ENCODE measurements around the gene FCRL6. TPM values are rescaled to one million over a fixed set of nuclear protein-coding genes. Genes with fewer than 3 reads are reported as not detected.

FCRL6 gene
- total and polyA plus RNA-seq, 2 of the 13 experiments (the other 11 are each of a cell fraction or from before 2014, with no cell fraction given) = not detected

DNA sequence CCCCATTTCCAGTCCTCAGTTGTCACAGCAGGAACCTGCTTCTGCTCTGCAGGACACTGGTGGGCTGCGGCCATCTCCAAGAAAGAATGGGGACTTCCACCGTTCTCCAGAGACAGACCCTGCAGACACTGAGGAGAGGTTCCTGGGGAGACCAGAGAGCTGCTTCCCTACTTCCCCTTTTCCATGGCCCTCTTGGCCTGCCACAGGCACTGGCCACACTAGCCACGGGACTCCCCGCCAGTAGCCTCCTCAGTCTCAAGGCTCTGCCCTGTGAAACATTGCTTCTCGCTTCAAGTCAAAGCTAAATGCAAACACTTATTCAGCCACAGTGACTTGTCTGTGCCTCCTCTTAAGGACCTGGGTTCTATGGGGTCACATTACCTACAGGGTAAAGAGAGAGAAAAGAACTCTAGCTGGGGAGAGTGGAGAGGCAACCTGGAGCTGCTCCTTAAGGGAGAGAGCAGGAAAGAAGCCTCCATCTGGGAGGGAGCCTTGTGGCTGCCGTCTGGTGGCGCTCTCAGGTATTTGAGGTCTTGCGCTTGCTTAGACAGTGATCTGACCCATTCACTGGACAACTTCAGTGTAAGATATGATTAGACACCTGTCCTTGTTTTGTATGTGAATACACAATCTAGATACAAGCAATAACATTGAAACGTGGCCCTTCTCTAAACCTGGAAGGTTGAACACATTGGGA lies 19.2 kb downstream of the FCRL6 start:
- FAIRE-seq (no peak), DNase-seq (ENCODE audit: low spot score) (no peak), ATAC-seq (no peak)
- in situ Hi-C loops (cut with HindIII; ENCODE audit: extremely low pct_ligation_motif_present, low pct_unique_long_range_greater_than_20kb) (no loop called here), intact Hi-C loops (cut with micrococcal nuclease; ENCODE audit: unreplicated experiment) (no loop called here)
- Histone ChIP-seq H3K36me3 (replicated peaks in 1 of 2; ENCODE audit: control insufficient read depth in 1 of 2, insufficient read depth in 2 of 2, low read length in 2 of 2) (no peaks in the 10 kb centered on the region), H2AFZ (ENCODE audit: low read length) (no peak overlapping the region), H3K9ac (ENCODE audit: insufficient read depth, low read depth, low read length) (no peak overlapping the region), H3K27me3 (ENCODE audit: control insufficient read depth in 1 of 2, insufficient read depth in 2 of 2, low read length in 2 of 2) (peaks cover 0 to 2% of the 10 kb centered on the region in 2 experiments; a peak in 3 of 5 replicates), H3K79me2 (ENCODE audit: insufficient read depth, low read length) (no peaks in the 10 kb centered on the region), H4K20me1 (ENCODE audit: insufficient read depth, low read length) (no peaks in the 10 kb centered on the region), H3K4me1 (ENCODE audit: insufficient read depth, low read length) (peaks cover 12% of the 10 kb centered on the region), H3K9me3 (ENCODE audit: low read length) (no peaks in the 10 kb centered on the region), H3K4me3 (replicated peaks in 1 of 3; ENCODE audit: insufficient read depth in 1 of 3, low read depth in 2 of 3, low read length in 3 of 3) (no peak overlapping the region), H3K27ac (ENCODE audit: extremely low read length, insufficient read depth, low read length) (no peak overlapping the region), H3K4me2 (ENCODE audit: low read depth, low read length) (no peak overlapping the region)
- POLR2A ChIA-PET = no interaction called here
- WGBS (ENCODE audit: low lambda C conversion rate) = 55% methylated on average over 9 of the region's 9 CpGs
- BruUV-seq (replicated peaks) = no TSS peak
- CTCF ChIA-PET (ENCODE audit: low intra/inter-chr PET ratio, low total read pairs) = no interaction called here
- TF ChIP-seq, protein P1, sequence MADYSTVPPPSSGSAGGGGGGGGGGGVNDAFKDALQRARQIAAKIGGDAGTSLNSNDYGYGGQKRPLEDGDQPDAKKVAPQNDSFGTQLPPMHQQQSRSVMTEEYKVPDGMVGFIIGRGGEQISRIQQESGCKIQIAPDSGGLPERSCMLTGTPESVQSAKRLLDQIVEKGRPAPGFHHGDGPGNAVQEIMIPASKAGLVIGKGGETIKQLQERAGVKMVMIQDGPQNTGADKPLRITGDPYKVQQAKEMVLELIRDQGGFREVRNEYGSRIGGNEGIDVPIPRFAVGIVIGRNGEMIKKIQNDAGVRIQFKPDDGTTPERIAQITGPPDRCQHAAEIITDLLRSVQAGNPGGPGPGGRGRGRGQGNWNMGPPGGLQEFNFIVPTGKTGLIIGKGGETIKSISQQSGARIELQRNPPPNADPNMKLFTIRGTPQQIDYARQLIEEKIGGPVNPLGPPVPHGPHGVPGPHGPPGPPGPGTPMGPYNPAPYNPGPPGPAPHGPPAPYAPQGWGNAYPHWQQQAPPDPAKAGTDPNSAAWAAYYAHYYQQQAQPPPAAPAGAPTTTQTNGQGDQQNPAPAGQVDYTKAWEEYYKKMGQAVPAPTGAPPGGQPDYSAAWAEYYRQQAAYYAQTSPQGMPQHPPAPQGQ (CRISPR knock-in tag; IDR thresholded peaks at IDR 0.05; ENCODE audit: borderline replicate concordance) = no peak
- no peak for TF ChIP-seq MTA1 (CRISPR knock-in tag; IDR thresholded peaks at IDR 0.05; ENCODE audit: borderline replicate concordance)
- no peak for TF ChIP-seq HOXA3 (CRISPR knock-in tag; IDR thresholded peaks at IDR 0.05)
- TF ChIP-seq ZSCAN22 (CRISPR knock-in tag; IDR thresholded peaks at IDR 0.05) = no peak
- TF ChIP-seq, protein P2, sequence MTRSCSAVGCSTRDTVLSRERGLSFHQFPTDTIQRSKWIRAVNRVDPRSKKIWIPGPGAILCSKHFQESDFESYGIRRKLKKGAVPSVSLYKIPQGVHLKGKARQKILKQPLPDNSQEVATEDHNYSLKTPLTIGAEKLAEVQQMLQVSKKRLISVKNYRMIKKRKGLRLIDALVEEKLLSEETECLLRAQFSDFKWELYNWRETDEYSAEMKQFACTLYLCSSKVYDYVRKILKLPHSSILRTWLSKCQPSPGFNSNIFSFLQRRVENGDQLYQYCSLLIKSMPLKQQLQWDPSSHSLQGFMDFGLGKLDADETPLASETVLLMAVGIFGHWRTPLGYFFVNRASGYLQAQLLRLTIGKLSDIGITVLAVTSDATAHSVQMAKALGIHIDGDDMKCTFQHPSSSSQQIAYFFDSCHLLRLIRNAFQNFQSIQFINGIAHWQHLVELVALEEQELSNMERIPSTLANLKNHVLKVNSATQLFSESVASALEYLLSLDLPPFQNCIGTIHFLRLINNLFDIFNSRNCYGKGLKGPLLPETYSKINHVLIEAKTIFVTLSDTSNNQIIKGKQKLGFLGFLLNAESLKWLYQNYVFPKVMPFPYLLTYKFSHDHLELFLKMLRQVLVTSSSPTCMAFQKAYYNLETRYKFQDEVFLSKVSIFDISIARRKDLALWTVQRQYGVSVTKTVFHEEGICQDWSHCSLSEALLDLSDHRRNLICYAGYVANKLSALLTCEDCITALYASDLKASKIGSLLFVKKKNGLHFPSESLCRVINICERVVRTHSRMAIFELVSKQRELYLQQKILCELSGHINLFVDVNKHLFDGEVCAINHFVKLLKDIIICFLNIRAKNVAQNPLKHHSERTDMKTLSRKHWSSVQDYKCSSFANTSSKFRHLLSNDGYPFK (CRISPR knock-in tag; IDR thresholded peaks at IDR 0.05; ENCODE audit: borderline replicate concordance) = no peak
- TF ChIP-seq MXI1 (IDR thresholded peaks at IDR 0.05; ENCODE audit: borderline replicate concordance, low read depth, low read length) = no peak
- no peak for TF ChIP-seq RAD21 (CRISPR knock-in tag; IDR thresholded peaks at IDR 0.05)
- TF ChIP-seq ZNF224 (CRISPR knock-in tag; IDR thresholded peaks at IDR 0.05) = no peak
- no peak for TF ChIP-seq MYC (CRISPR knock-in tag; IDR thresholded peaks at IDR 0.05; ENCODE audit: borderline replicate concordance)
- TF ChIP-seq, protein P3, sequence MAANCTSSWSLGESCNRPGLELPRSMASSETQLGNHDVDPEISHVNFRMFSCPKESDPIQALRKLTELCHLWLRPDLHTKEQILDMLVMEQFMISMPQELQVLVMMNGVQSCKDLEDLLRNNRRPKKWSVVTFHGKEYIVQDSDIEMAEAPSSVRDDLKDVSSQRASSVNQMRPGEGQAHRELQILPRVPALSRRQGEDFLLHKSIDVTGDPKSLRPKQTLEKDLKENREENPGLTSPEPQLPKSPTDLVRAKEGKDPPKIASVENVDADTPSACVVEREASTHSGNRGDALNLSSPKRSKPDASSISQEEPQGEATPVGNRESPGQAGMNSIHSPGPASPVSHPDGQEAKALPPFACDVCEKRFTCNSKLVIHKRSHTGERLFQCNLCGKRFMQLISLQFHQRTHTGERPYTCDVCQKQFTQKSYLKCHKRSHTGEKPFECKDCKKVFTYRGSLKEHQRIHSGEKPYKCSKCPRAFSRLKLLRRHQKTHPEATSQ (CRISPR knock-in tag; IDR thresholded peaks at IDR 0.05; ENCODE audit: borderline replicate concordance) = no peak

All from HepG2 (cell line).